A673 (cell line): ENCODE measurements around the gene LMTK2. TPM values are rescaled to one million over a fixed set of nuclear protein-coding genes. Genes with fewer than 3 reads are reported as not detected.
A peak's percentile ranks its signal among the peaks of the same experiment; 100 is the strongest.

ENCODE experiments used
- BruUV-seq: library from RNA; stranded (reverse); fragments of 400-500 nt; replicated peaks from 2 replicates; lab custom pipeline; 2021; lab: Mats Ljungman, UMichigan
- CTCF ChIA-PET: fragments of 300-600 bp; sonication (Branson Sonifier 250); formaldehyde crosslinking; loops from one replicate; lab custom pipeline; 2022; ENCODE audit warnings: antibody characterized with exemption; lab: Charles Lee
- POLR2A ChIA-PET: fragments of 300-600 bp; sonication (Branson Sonifier 250); formaldehyde crosslinking; loops from one replicate; lab custom pipeline; 2022; ENCODE audit warnings: antibody characterized with exemption; ENCODE audit not compliant: low non-redundant PET; lab: Charles Lee
- DNase-seq: peaks from one replicate; pipeline ENCODE4 v3.0.0-alpha.2; 2015; ENCODE audit warnings: low spot score
- H3K27ac ChIP-seq: fragments of 200-600 bp; sonication (generic); 2 replicates; pipeline ENCODE4 v1.5.1; 2016; ENCODE audit warnings: mixed run types, low read depth, mild to moderate bottlenecking, mixed read lengths, antibody characterized with exemption, low read length; ENCODE audit not compliant: poor library complexity, severe bottlenecking
- H3K27me3 ChIP-seq: fragments of 200-600 bp; sonication (generic); replicated peaks from 2 replicates; pipeline ENCODE4 v1.6.1; 2017; ENCODE audit warnings: mixed run types, low read depth, mild to moderate bottlenecking, mixed read lengths, antibody characterized with exemption, low read length; ENCODE audit not compliant: insufficient read depth, poor library complexity
- H3K36me3 ChIP-seq: fragments of 200-600 bp; sonication (generic); 2 replicates; pipeline ENCODE4 v1.6.1; 2016; ENCODE audit warnings: mixed run types, mild to moderate bottlenecking, mixed read lengths, antibody characterized with exemption, low read length; ENCODE audit not compliant: insufficient read depth, poor library complexity, severe bottlenecking
- H3K4me1 ChIP-seq: fragments of 200-600 bp; sonication (generic); 2 replicates; pipeline ENCODE4 v1.6.1; 2017; ENCODE audit warnings: mixed run types, mild to moderate bottlenecking, mixed read lengths, antibody characterized with exemption, low read length; ENCODE audit not compliant: insufficient read depth, poor library complexity, severe bottlenecking
- H3K4me3 ChIP-seq: fragments of 200-600 bp; sonication (generic); 2 replicates; pipeline ENCODE4 v1.5.1; 2016; ENCODE audit warnings: low read depth, mixed run types, mild to moderate bottlenecking, mixed read lengths, low read length; ENCODE audit not compliant: poor library complexity, severe bottlenecking
- H3K9me3 ChIP-seq: fragments of 200-600 bp; sonication (generic); 2 replicates; pipeline ENCODE4 v1.6.1; 2016; ENCODE audit warnings: mixed run types, low read depth, mild to moderate bottlenecking, mixed read lengths, antibody characterized with exemption, low read length; ENCODE audit not compliant: poor library complexity, severe bottlenecking
- EZH2 ChIP-seq: fragments of 200-600 bp; sonication (generic); IDR thresholded peaks from 2 replicates; pipeline ENCODE4 v1.6.1; 2017; ENCODE audit warnings: borderline replicate concordance, low read depth, mild to moderate bottlenecking, mixed read lengths, antibody characterized with exemption, low read length; ENCODE audit not compliant: poor library complexity, severe bottlenecking
- intact Hi-C: fragments of 100-400 bp; cut with micrococcal nuclease; formaldehyde crosslinking; loops from one replicate; pipeline ENCODE4 v1.10.0; 2022; ENCODE audit not compliant: unreplicated experiment
- total RNA-seq: library from RNA; stranded (reverse); gene quantifications from 2 replicates; pipeline ENCODE4 v1.2.3, GENCODE V29; 2021
- TF ChIP-seq, protein P1 (sequence below): fragments of 300-800, 200-600 bp; sonication (generic); conservative IDR thresholded peaks from 2 replicates; pipeline ENCODE4 v1.5.1; 2017; ENCODE audit warnings: low read depth, mild to moderate bottlenecking, antibody characterized with exemption, low read length, moderate library complexity, mixed read lengths

LMTK2 gene
- total RNA-seq, 1 experiment from 2014 or later = 20.6 TPM

DNA sequence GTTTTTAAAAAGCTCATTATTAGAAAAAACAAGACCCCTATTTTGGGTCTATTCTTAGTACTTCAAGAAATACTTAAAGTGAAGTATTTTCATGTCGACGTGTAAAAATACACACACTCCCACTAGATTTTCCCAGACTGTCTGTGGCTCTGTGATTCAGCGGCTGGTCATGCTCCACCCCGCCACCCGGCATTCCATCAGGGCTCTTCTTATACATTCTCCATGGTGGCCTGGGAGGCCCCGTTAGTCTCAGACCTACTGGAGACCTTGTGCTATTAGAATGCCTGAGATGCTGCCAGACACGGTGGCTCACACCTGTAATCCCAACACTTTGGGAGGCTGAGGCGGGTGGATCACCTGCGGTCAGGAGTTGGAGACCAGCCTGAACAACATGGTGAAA is 132.3 kb downstream of the LMTK2 start:
- intact Hi-C loops = no loop called here
- Histone ChIP-seq H3K4me3 (no peak overlapping the region), H3K9me3 (no peaks in the 10 kb centered on the region), H3K27ac (no peak overlapping the region), H3K4me1 (no peaks in the 10 kb centered on the region), H3K36me3 (no peaks in the 10 kb centered on the region), H3K27me3 (no peaks in the 10 kb centered on the region)
- no peak for DNase-seq
- POLR2A ChIA-PET = no interaction called here
- no TSS peak for BruUV-seq
- TF ChIP-seq, protein P1, sequence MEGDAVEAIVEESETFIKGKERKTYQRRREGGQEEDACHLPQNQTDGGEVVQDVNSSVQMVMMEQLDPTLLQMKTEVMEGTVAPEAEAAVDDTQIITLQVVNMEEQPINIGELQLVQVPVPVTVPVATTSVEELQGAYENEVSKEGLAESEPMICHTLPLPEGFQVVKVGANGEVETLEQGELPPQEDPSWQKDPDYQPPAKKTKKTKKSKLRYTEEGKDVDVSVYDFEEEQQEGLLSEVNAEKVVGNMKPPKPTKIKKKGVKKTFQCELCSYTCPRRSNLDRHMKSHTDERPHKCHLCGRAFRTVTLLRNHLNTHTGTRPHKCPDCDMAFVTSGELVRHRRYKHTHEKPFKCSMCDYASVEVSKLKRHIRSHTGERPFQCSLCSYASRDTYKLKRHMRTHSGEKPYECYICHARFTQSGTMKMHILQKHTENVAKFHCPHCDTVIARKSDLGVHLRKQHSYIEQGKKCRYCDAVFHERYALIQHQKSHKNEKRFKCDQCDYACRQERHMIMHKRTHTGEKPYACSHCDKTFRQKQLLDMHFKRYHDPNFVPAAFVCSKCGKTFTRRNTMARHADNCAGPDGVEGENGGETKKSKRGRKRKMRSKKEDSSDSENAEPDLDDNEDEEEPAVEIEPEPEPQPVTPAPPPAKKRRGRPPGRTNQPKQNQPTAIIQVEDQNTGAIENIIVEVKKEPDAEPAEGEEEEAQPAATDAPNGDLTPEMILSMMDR = no peak
- TF ChIP-seq EZH2 = no peak
- CTCF ChIA-PET = no interaction called here

DNA sequence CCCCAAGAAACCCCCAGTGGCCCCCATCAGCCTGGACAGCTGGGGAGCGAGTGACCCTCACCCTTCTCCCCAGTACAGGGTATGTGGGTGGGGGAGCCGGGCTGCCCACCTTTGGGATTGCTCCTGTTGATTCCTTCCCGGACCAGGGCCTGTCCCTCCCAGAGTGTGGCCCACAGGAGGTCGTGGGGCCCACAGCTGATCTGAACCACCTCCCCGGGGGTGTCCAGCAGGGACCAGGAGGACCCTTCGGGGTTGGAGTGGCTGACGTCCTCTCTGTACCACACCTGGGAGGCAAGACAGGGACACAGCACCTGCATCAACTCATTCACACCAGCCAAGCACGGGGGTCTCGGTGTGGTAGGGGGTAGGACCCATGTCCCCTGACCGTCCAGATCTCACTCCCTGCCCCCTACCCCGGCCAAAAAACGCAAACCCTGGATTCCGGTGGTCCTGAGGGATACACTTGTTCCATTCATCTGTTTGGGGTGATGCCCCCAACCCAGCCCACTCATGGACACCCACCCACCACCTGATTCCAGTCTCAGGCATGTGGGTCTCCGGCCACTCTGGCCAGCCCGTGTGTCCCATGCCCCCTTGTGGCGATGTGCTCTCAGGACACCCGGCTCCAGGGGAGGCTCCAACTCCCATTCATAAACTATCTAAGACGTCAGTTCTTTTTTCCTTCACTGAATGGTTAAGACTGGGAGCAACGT is 134.5 kb downstream of the LMTK2 start:
- H3K27me3 ChIP-seq = no peaks in the 10 kb centered on the region
- H3K4me1 ChIP-seq = no peaks in the 10 kb centered on the region
- no peak for TF ChIP-seq EZH2
- TF ChIP-seq, protein P1 = peak; percentile 60
- H3K36me3 ChIP-seq = no peaks in the 10 kb centered on the region
- no peak overlapping the region for H3K27ac ChIP-seq
- no peak overlapping the region for H3K4me3 ChIP-seq
- POLR2A ChIA-PET = no interaction called here
- CTCF ChIA-PET = no interaction called here
- intact Hi-C loops = no loop called here
- no peak for DNase-seq
- no peaks in the 10 kb centered on the region for H3K9me3 ChIP-seq
- BruUV-seq = no TSS peak

DNA sequence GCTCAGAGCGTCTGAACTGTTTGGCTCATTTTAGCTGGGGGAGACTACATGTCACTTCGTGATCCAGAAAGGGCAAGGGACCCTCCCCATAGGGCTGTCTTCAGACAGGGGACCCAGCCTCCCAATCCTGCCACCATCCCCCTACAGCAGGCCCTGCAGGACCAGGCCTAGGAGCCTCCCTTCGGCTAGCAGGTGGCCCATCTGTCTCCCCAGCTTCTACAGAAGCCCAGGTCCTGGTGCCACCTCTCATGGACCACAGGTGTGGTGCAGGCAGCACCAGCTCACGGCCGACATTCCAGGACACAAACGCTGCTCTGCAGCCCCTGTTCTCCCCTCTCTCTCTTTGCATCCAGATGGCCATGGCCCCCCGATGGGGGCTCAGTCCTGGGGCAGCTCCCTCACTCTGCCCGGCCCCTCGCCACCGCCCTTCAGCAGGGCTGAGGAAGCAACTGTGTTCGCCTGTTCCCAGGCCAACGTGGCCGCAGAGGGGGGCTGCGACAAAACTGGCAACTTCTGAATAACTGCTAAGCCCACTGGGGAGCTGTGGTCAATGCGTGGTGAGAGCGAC is 135.1 kb downstream of the LMTK2 start:
- no peaks in the 10 kb centered on the region for H3K9me3 ChIP-seq
- POLR2A ChIA-PET = no interaction called here
- H3K36me3 ChIP-seq = no peaks in the 10 kb centered on the region
- no peak for TF ChIP-seq EZH2
- TF ChIP-seq, protein P1 = no peak
- no peak overlapping the region for H3K27ac ChIP-seq
- intact Hi-C loops = no loop called here
- CTCF ChIA-PET = no interaction called here
- H3K4me1 ChIP-seq = no peaks in the 10 kb centered on the region
- no peak for DNase-seq
- no peak overlapping the region for H3K4me3 ChIP-seq
- no peaks in the 10 kb centered on the region for H3K27me3 ChIP-seq
- BruUV-seq = no TSS peak
